ENCODE data around the gene ZNF300.
"Not testable (repeated sequence)": the region's sequence is repeated elsewhere in the genome, so short reads cannot be mapped to it uniquely, and the experiment has no call there.

ZNF300 gene

GRCh38 chr5:150845185-150845859 lies 59.5 kb downstream of the ZNF300 start:
- DNase-seq: not testable (repeated sequence)

Measured in activated gamma-delta T cell treated with Interleukin-2 at 50 U/mL for 16 hours (primary cell).